Measurements from ENCODE around the gene HDAC4.

DNA sequence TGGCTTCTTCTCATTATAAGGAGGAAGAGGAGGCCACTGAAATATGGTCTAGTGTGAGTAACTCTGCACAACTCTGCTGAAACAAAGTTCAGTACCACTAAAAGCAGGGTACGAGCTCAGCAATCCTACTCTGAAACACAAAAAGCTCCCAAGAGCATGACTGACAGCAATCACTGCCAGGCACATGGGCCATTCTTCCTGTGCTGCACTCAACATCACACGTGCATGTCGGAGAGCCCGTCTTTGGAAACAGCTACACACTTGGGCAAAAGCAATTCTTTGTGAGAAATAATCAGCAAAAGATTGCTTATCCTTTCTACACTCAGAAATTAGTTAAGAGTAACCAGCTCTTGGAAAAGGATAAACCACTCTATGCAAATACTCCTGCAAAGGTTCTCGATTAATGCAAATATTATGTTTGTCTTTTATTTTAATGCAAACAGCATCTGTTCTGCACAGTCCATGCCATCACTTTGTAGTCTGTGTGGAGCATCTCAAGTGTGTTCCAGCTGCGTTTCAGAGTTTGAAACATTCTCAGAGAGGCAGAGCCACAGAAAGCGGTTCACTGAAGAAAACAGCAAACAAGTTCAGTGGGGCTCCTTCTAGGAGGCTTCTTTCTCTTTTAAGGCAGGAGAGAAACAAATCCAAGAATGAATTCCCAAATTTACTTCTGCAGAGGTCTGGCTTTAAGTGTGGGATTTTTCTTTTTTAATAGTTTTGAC is 145.0 kb downstream of the HDAC4 start:
- TF ChIP-seq, protein P1, sequence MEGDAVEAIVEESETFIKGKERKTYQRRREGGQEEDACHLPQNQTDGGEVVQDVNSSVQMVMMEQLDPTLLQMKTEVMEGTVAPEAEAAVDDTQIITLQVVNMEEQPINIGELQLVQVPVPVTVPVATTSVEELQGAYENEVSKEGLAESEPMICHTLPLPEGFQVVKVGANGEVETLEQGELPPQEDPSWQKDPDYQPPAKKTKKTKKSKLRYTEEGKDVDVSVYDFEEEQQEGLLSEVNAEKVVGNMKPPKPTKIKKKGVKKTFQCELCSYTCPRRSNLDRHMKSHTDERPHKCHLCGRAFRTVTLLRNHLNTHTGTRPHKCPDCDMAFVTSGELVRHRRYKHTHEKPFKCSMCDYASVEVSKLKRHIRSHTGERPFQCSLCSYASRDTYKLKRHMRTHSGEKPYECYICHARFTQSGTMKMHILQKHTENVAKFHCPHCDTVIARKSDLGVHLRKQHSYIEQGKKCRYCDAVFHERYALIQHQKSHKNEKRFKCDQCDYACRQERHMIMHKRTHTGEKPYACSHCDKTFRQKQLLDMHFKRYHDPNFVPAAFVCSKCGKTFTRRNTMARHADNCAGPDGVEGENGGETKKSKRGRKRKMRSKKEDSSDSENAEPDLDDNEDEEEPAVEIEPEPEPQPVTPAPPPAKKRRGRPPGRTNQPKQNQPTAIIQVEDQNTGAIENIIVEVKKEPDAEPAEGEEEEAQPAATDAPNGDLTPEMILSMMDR (IDR thresholded peaks at IDR 0.05), result no peak
- TF ChIP-seq POLR2A (IDR thresholded peaks at IDR 0.05) (no peak), EP300 (IDR thresholded peaks at IDR 0.05) (no peak)
